T-helper 2 cell treated with Interferon-gamma antibody and Interleukin-4, amounts not matched to agents 5 μg/mL and 100 μg/mL, for 36 hours (primary cell): ENCODE measurements around the gene CHAF1B.

ENCODE experiments used
- DNase-seq: peaks from one replicate; pipeline ENCODE4 v3.0.0; 2021; ENCODE audit warnings: low spot score
- H3K27ac Mint-ChIP-seq: one replicate; pipeline ENCODE4 v1.8.0; 2021; ENCODE audit warnings: mild to moderate bottlenecking, mixed read lengths
- H3K27me3 Mint-ChIP-seq: one replicate; pipeline ENCODE4 v1.8.0; 2021; ENCODE audit warnings: low read depth, mixed read lengths
- H3K36me3 Mint-ChIP-seq: one replicate; pipeline ENCODE4 v1.8.0; 2021; ENCODE audit warnings: low read depth, mixed read lengths
- H3K4me1 Mint-ChIP-seq: one replicate; pipeline ENCODE4 v1.8.0; 2021; ENCODE audit warnings: low read depth, mixed read lengths
- H3K4me3 Mint-ChIP-seq: one replicate; pipeline ENCODE4 v1.8.0; 2022; ENCODE audit warnings: mild to moderate bottlenecking, moderate library complexity, mixed read lengths
- H3K9me3 Mint-ChIP-seq: one replicate; pipeline ENCODE4 v1.8.0; 2021; ENCODE audit warnings: mixed read lengths

Gene CHAF1B

DNA sequence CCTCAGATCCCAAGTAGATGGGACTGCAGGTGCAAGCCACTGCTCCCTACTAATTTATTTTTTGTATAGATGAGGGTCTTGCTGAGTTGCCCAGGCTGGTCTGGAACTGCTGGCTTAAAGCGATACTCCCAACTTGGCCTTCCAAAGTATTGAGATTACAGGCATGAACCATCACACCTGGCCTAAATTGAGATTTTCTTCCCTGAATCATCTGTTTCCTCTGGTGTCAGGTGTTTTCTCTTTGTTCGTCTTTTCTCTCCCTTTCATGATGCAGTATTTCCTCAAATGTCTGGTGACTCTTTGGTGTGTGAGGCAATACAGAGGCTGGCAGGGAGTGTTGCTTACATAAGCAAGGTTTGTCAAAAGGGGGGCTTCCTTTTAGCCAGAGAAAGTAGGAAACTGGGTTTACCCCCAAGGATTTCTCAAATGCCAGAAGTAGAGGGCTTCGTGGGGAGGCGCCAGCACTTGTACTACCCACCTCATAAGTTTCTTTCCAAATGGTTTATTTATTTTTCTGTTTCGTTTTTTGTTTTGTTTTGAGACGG lies 67.2 kb downstream of the CHAF1B start:
- no peak overlapping the region for H3K27ac Mint-ChIP-seq
- H3K36me3 Mint-ChIP-seq = no peaks in the 10 kb centered on the region
- H3K27me3 Mint-ChIP-seq = no peaks in the 10 kb centered on the region
- H3K4me1 Mint-ChIP-seq = peaks cover 2% of the 10 kb centered on the region
- H3K9me3 Mint-ChIP-seq = no peaks in the 10 kb centered on the region
- H3K4me3 Mint-ChIP-seq = no peak overlapping the region
- DNase-seq = no peak

DNA sequence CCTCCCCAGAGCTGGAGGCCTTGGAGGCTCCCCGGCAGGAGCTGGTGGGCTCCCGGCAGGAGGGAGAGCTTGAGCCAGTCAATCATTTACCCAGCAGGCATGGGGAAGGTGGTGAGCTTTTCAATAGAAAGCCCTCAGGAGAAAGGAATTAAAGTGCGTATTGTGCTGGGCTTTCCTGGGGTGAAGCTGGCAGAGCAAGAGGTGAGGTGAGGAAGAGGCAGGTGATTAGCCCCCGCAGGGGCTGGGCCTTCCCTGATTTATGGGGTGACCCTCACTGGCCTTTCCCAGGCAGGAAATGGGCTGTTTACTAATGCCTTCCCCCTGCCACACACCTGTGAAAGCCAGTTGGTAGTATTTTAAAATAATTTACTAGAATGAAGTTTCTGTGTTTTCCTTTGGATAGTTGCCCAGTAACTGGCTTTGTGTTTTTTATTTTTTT lies 68.9 kb downstream of the CHAF1B start:
- H3K9me3 Mint-ChIP-seq = no peaks in the 10 kb centered on the region
- no peaks in the 10 kb centered on the region for H3K36me3 Mint-ChIP-seq
- H3K4me3 Mint-ChIP-seq = no peak overlapping the region
- peaks cover 2% of the 10 kb centered on the region for H3K4me1 Mint-ChIP-seq
- no peak overlapping the region for H3K27ac Mint-ChIP-seq
- no peaks in the 10 kb centered on the region for H3K27me3 Mint-ChIP-seq
- no peak for DNase-seq

DNA sequence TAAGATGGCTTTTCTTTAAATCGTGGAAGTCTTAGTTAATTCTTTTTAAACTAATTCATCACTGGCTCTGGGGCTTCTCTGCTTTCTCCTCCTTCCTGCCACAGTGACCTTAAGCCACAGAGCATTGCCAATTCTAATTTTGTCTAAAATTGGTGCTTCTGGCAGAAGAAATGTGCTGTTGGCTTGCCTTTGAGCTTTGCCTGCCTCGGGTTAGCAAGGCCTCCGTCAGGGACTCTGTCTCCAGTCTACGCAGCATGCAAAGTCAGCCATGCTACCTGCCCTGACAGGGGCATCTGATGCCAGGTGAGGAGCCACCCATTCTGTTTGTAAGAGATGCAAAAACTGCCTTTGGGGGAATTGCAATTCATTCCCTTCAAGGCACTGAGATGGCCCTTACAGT lies 69.5 kb downstream of the CHAF1B start:
- no peak overlapping the region for H3K4me3 Mint-ChIP-seq
- H3K27me3 Mint-ChIP-seq = no peaks in the 10 kb centered on the region
- no peak for DNase-seq
- peaks cover 2% of the 10 kb centered on the region for H3K4me1 Mint-ChIP-seq
- no peak overlapping the region for H3K27ac Mint-ChIP-seq
- H3K9me3 Mint-ChIP-seq = no peaks in the 10 kb centered on the region
- no peaks in the 10 kb centered on the region for H3K36me3 Mint-ChIP-seq

DNA sequence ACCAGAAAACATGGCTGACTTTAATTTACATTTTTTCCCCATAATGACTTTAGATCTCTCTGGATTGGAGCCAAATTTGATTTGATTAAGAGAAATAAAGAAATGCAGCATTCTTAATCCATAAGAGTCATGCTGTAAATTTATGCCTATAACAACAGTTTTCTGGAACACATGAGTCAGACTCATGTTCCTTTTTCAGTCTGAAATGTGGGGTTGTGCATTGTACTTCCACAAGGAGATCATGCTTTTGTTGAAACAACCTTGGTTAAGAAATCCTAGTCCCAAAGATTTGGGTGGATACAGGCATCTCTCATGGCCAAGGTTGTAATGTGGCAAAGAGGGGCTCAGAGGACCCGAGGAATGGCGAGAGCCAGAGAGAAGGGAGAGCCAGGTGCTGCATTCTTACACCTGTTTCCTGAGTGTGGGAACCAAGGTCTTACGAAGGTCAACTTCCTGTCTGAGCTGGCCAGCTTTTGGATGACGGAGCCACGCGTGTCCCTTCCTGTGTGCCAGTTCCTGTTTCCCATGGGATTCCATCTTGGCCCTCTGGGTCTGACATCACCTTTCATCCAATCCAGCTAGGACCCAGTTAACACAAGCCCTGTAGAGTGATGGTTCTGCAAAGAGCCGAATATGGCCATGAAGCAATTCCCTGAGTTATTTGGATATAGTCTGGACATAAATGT lies 71.7 kb downstream of the CHAF1B start:
- Mint-ChIP-seq H3K27me3 (no peaks in the 10 kb centered on the region), H3K9me3 (no peaks in the 10 kb centered on the region), H3K27ac (no peak overlapping the region), H3K36me3 (no peaks in the 10 kb centered on the region), H3K4me1 (no peaks in the 10 kb centered on the region), H3K4me3 (no peak overlapping the region)
- no peak for DNase-seq

DNA sequence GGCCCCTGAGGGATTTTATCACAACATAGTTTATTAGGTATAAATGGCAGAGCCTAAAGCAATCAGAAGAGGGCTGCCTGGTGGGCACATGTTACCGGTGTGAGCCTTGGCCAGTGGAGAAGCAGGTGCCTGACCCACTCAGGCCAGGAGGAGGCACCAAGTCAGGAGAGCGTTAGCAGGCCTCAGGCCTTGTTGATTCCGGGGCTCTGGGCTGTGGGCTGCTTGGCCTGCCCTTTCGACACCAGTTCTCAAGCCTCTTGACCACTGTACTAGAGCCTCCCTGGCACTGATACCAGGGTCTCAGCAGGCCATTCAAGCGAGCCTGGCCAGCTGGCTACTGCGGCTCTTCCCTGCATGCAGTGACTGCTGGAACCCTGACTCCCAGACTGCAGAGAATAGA lies 73.9 kb downstream of the CHAF1B start:
- no peaks in the 10 kb centered on the region for H3K27me3 Mint-ChIP-seq
- H3K9me3 Mint-ChIP-seq = no peaks in the 10 kb centered on the region
- H3K4me1 Mint-ChIP-seq = no peaks in the 10 kb centered on the region
- H3K36me3 Mint-ChIP-seq = no peaks in the 10 kb centered on the region
- no peak overlapping the region for H3K4me3 Mint-ChIP-seq
- no peak for DNase-seq
- no peak overlapping the region for H3K27ac Mint-ChIP-seq

DNA sequence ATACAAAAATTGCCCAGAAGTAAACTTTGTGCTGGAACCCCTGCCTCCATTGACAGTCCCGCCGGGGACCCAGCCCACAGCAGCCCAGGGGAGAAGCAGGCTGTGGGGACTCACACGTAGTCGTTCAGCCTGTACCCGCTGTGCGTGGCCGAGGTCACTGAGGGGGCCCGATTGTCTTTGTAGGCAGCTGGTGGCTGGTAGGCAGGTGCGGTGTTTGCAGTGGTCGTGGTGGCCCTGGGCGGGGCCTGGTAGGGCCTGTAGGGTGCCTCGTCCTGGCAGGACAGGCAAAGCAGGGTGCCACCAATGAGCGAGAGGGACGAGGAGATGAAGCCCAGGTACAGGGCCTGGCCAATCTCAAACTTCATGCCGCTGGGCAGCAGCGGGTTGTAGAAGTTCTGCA lies 75.7 kb downstream of the CHAF1B start:
- H3K4me3 Mint-ChIP-seq = no peak overlapping the region

DNA sequence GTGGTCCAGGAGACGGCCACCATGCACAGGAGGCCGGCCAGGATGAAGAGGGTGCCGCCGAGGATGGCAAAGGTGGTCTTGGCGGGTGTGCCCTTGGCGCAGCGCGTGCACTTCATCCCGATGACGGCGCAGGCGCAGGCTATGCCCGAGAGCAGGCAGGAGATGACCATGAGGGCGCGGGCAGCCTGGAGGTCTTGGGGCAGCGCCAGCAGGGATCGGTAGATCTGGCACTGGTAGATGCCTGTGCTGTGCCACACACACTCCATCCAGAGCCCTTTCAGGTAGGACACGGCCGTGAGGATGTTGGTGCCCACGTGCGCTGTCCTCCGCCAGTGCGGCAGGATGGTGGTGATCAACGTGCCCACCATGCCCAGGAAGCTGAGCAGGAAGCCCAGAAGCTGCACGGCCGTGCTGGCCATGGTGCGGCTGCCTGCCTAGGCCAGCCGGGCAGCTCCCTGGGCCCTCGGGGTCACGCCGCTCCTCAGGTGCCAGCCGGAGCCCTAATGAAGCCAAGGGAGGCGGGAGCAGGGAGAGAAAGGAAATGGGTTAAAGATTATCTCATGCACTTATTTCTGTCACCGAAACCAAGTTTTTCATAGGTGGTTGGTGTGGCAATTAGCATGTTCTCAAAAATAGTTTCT lies 76.2 kb downstream of the CHAF1B start:
- no peaks in the 10 kb centered on the region for H3K9me3 Mint-ChIP-seq
- H3K4me1 Mint-ChIP-seq = no peaks in the 10 kb centered on the region
- H3K4me3 Mint-ChIP-seq = no peak overlapping the region
- DNase-seq = no peak
- no peaks in the 10 kb centered on the region for H3K27me3 Mint-ChIP-seq
- H3K27ac Mint-ChIP-seq = no peak overlapping the region
- no peaks in the 10 kb centered on the region for H3K36me3 Mint-ChIP-seq

More for the DNA sequence above, 75.7 kb downstream of the CHAF1B start:
- Mint-ChIP-seq H3K4me1 (no peaks in the 10 kb centered on the region), H3K27me3 (no peaks in the 10 kb centered on the region), H3K9me3 (no peaks in the 10 kb centered on the region), H3K36me3 (no peaks in the 10 kb centered on the region), H3K27ac (no peak overlapping the region)
- no peak for DNase-seq

DNA sequence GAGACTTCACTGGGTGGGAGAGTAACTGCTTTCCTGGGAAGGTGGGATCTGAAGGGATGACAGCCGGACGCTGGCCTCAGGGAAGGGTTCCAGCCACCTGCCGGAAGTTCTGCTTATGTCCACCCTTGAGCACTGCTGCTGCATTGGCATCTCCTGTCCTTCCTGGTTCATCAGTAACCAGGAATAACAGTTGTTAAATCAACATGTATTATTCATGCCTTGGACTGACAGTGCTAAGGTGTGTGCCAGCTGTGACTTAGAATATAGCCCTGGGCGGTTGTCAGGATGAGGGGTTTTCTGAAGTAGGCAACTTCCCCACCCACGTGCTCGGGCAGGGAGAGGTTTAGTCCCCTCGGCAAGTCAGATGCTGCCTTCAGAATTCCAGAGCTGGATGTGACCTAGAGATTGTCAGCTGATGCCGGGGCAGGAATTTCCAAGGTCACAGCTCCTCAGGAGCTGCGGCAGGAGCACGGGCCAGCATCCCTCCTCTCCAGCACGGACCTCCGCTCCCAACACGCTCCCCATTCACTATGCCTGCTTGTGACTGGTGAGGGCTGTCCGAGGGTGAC lies 76.8 kb downstream of the CHAF1B start:
- Mint-ChIP-seq H3K4me1 (no peaks in the 10 kb centered on the region), H3K27ac (no peak overlapping the region), H3K4me3 (no peak overlapping the region), H3K9me3 (no peaks in the 10 kb centered on the region), H3K27me3 (no peaks in the 10 kb centered on the region), H3K36me3 (no peaks in the 10 kb centered on the region)
- no peak for DNase-seq

DNA sequence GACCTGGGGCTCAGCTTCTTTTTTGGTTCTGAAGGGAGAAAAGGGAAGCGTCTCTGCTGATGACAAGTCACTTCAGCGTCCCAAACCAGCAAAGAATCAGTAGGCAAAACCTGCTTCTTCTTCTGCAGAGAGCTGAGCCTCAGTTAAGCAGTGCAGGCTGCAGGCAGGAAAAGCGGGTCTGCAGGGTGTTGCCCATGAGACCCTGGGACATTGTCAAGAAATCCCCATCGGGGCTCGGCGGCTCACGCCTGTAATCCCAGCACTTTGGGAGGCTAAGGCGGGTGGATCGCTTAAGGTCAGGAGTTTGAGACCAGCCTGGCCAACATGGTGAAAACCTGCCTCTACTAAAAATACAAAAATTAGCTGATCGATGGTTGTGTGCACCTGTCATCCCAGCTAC lies 78.0 kb downstream of the CHAF1B start:
- Mint-ChIP-seq H3K9me3 (no peaks in the 10 kb centered on the region), H3K4me1 (no peaks in the 10 kb centered on the region), H3K4me3 (no peak overlapping the region), H3K27ac (no peak overlapping the region), H3K36me3 (no peaks in the 10 kb centered on the region), H3K27me3 (peaks cover 2% of the 10 kb centered on the region)
- DNase-seq = no peak

DNA sequence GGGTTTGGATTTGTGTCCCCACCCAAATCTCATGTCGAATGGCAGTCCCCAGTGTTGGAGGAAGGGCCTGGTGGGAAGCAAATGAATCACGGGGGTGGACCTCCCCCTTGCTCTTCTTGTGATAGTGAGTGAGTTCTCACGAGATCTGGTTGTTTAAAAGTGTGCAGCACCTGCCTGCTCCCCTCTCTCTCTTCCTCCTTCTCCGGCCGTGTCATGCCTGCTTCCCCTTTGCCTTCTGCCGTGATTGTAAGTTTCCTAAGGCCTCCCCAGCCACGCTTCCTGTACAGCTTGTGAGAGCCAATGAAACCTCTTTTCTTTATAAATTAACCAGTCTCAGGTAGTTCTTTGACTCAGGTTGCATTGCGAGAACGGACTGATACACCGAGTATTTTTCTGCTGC lies 78.8 kb downstream of the CHAF1B start:
- no peak for DNase-seq
- Mint-ChIP-seq H3K4me1 (no peaks in the 10 kb centered on the region), H3K36me3 (no peaks in the 10 kb centered on the region), H3K9me3 (no peaks in the 10 kb centered on the region), H3K27me3 (peaks cover 2% of the 10 kb centered on the region), H3K4me3 (no peak overlapping the region), H3K27ac (no peak overlapping the region)

DNA sequence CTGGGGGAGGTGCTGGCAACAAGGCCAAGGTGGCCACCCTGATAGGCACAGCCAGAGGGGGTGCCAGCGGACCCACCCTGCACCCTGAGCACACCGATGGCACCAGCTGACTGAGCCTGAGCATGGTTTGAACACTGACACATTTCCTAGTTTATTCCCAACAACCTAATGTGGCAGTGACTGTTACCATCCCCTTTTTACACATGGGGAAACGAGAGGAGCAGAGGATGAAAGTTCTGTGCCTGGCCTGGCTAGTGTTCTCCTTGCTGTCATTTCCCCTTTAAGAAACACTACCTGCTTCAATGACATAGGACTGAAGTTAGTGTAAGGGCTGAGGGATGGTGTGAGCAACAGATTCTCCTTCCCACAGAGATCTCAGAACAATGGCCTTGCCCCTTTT lies 79.4 kb downstream of the CHAF1B start:
- H3K36me3 Mint-ChIP-seq = no peaks in the 10 kb centered on the region
- H3K27ac Mint-ChIP-seq = no peak overlapping the region
- DNase-seq = no peak
- peaks cover 2% of the 10 kb centered on the region for H3K27me3 Mint-ChIP-seq
- H3K4me1 Mint-ChIP-seq = no peaks in the 10 kb centered on the region
- H3K9me3 Mint-ChIP-seq = no peaks in the 10 kb centered on the region
- no peak overlapping the region for H3K4me3 Mint-ChIP-seq

DNA sequence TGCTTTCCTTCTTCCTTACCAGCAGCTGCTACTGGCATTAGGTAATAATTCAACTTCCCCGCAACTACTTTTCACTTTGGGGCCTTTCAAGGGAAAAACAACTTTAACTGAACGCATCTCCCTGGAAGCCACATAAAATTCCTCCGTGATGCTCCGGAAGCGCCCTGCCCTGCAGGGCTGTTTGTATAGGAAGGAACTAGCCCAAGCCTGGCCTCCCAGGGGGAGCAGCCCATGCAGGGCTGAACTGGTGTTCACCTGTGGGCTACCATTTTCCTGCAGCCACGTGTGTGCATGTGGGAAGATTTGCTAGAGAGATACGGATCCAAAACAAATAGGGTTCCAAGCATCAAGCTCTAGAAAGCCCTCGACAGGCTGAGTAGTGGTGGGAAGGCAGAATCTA lies 80.3 kb downstream of the CHAF1B start:
- no peaks in the 10 kb centered on the region for H3K4me1 Mint-ChIP-seq
- H3K36me3 Mint-ChIP-seq = no peaks in the 10 kb centered on the region
- H3K9me3 Mint-ChIP-seq = no peaks in the 10 kb centered on the region
- H3K27ac Mint-ChIP-seq = no peak overlapping the region
- H3K4me3 Mint-ChIP-seq = no peak overlapping the region
- H3K27me3 Mint-ChIP-seq = peaks cover 2% of the 10 kb centered on the region
- DNase-seq = no peak

DNA sequence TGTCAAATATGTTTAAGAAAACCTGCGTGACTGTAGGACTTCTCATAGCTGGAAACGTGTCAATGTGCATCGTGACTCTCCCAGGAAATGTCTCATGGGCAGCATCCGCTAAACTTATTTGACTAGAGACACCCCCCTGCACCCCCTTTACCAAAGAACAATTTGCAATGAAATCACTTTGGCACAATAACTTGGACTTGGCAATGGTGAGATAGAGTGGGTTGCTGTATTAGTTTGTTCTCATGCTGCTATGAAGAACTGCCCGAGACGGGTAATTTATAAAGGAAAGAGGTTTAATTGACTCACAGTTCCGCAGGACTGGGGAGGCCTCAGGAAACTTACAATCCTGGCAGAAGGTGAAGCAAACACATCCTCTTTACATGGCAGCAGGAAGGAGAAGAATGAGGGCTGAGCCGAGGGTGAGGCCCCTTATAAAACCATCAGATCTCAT lies 80.9 kb downstream of the CHAF1B start:
- Mint-ChIP-seq H3K4me1 (peaks cover 2% of the 10 kb centered on the region), H3K36me3 (no peaks in the 10 kb centered on the region), H3K27me3 (peaks cover 2% of the 10 kb centered on the region), H3K4me3 (no peak overlapping the region), H3K9me3 (no peaks in the 10 kb centered on the region), H3K27ac (no peak overlapping the region)
- DNase-seq = no peak
